ENCODE data around the gene CACNA1B.

DNA sequence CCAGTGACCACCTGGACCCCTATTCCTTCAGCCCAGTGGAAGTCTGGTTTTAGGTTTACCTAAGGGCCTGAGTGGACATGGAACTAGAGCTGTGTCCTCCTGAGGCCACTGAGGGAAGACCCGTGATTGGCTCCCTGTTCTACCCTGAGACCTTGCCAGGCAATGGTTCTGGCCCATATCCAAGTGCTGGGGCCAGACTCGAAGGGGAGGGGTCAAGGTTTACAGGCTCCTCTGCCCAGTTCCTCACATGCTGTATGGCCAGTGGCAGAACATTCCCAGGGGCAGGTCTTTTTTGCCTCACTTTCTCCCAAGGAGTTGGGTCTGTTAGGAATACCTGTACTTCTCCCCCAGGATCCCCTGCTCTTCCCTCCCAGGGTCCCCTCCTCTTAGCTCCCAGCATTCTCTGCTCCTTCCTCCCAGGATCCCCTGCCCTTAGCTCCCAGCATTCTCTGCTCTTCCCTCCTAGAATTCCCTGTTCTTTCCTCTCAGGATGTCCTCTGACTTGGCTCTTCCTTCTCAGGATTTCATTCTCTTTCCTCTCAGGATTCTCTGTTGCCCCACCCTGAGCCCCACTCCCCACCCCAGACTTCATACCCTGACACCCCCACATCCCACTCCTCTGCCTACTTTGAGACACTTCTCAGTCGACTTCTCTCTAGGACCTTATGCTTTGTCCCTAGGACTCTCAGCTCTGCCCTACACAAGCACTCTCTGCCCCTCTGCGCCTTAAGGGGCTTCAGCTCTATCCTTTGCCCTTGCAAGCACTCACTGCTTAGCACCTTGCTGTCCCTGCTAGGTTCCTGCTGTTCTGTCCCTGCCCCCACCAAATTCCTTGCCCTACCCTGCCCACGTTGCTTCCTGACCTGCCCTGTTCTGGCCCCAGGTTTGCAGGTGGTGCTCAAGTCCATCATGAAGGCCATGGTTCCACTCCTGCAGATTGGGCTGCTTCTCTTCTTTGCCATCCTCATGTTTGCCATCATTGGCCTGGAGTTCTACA lies 36.5 kb downstream of the CACNA1B start:
- TF ChIP-seq EP300 (IDR thresholded peaks at IDR 0.05), result no peak
- no peak for TF ChIP-seq POLR2AphosphoS5 (IDR thresholded peaks at IDR 0.05)
- TF ChIP-seq, protein P1, sequence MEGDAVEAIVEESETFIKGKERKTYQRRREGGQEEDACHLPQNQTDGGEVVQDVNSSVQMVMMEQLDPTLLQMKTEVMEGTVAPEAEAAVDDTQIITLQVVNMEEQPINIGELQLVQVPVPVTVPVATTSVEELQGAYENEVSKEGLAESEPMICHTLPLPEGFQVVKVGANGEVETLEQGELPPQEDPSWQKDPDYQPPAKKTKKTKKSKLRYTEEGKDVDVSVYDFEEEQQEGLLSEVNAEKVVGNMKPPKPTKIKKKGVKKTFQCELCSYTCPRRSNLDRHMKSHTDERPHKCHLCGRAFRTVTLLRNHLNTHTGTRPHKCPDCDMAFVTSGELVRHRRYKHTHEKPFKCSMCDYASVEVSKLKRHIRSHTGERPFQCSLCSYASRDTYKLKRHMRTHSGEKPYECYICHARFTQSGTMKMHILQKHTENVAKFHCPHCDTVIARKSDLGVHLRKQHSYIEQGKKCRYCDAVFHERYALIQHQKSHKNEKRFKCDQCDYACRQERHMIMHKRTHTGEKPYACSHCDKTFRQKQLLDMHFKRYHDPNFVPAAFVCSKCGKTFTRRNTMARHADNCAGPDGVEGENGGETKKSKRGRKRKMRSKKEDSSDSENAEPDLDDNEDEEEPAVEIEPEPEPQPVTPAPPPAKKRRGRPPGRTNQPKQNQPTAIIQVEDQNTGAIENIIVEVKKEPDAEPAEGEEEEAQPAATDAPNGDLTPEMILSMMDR (IDR thresholded peaks at IDR 0.05), result no peak
- TF ChIP-seq POLR2A (IDR thresholded peaks at IDR 0.05), result no peak

All from sigmoid colon (tissue), 4 donors.